ENCODE measurements around the gene MRTO4. TPM values are rescaled to one million over a fixed set of nuclear protein-coding genes. Genes with fewer than 3 reads are reported as not detected.
"Not testable (repeated sequence)": the region's sequence is repeated elsewhere in the genome, so short reads cannot be mapped to it uniquely, and the experiment has no call there.

Gene MRTO4
- total and polyA plus RNA-seq, 2 of the 13 experiments (the other 11 are each of a cell fraction or from before 2014, with no cell fraction given) = 28.1 to 59.2 TPM

DNA sequence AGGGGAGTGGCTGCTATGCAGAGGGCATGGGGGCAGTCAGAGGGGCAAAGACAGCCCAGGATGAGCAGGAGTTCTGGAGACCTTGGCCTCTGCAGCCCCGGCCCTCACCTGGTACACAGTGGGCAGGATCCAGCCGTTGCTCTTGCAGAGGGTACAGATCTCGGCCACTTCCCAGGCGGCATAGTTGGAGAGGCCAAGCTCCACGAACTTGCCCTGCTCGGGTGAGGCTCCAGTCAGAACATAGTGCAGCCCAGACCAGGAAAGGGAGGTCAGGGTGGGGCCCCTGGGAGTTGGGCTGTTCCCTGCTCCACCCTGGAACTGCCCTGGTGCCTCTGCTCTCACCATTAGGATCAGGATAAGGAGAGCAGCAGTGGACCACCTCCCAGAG lies 18.7 kb downstream of the MRTO4 start:
- FAIRE-seq; H3K9ac ChIP-seq (ENCODE audit: insufficient read depth, low read depth, low read length); H4K20me1 ChIP-seq (ENCODE audit: insufficient read depth, low read length); H3K4me3 ChIP-seq (replicated peaks in 1 of 3; ENCODE audit: insufficient read depth in 1 of 3, low read depth in 2 of 3, low read length in 3 of 3); BruUV-seq (replicated peaks); H2AFZ ChIP-seq (ENCODE audit: low read length); H3K9me3 ChIP-seq (ENCODE audit: low read length); intact Hi-C loops (cut with micrococcal nuclease; ENCODE audit: unreplicated experiment); in situ Hi-C loops (cut with HindIII; ENCODE audit: extremely low pct_ligation_motif_present, low pct_unique_long_range_greater_than_20kb); CTCF ChIA-PET (ENCODE audit: low intra/inter-chr PET ratio, low total read pairs); H3K27me3 ChIP-seq (ENCODE audit: control insufficient read depth in 1 of 2, insufficient read depth in 2 of 2, low read length in 2 of 2); H3K79me2 ChIP-seq (ENCODE audit: insufficient read depth, low read length); DNase-seq (ENCODE audit: low spot score); H3K27ac ChIP-seq (ENCODE audit: extremely low read length, insufficient read depth, low read length); H3K4me2 ChIP-seq (ENCODE audit: low read depth, low read length); H3K36me3 ChIP-seq (replicated peaks in 1 of 2; ENCODE audit: control insufficient read depth in 1 of 2, insufficient read depth in 2 of 2, low read length in 2 of 2): not testable (repeated sequence)
- WGBS (ENCODE audit: low lambda C conversion rate) = no CpG with 5 or more reads among the region's 6 CpGs
- TF ChIP-seq HNRNPL (IDR thresholded peaks at IDR 0.05; ENCODE audit: low read depth, low read length) (peak; percentile 62; the same call in 1 of the 2 replicates), GATAD2A (CRISPR knock-in tag; IDR thresholded peaks at IDR 0.05) (0 out of 2 replicates have a peak, but pooled peaks have one; percentile 0)
- TF ChIP-seq, protein P1, sequence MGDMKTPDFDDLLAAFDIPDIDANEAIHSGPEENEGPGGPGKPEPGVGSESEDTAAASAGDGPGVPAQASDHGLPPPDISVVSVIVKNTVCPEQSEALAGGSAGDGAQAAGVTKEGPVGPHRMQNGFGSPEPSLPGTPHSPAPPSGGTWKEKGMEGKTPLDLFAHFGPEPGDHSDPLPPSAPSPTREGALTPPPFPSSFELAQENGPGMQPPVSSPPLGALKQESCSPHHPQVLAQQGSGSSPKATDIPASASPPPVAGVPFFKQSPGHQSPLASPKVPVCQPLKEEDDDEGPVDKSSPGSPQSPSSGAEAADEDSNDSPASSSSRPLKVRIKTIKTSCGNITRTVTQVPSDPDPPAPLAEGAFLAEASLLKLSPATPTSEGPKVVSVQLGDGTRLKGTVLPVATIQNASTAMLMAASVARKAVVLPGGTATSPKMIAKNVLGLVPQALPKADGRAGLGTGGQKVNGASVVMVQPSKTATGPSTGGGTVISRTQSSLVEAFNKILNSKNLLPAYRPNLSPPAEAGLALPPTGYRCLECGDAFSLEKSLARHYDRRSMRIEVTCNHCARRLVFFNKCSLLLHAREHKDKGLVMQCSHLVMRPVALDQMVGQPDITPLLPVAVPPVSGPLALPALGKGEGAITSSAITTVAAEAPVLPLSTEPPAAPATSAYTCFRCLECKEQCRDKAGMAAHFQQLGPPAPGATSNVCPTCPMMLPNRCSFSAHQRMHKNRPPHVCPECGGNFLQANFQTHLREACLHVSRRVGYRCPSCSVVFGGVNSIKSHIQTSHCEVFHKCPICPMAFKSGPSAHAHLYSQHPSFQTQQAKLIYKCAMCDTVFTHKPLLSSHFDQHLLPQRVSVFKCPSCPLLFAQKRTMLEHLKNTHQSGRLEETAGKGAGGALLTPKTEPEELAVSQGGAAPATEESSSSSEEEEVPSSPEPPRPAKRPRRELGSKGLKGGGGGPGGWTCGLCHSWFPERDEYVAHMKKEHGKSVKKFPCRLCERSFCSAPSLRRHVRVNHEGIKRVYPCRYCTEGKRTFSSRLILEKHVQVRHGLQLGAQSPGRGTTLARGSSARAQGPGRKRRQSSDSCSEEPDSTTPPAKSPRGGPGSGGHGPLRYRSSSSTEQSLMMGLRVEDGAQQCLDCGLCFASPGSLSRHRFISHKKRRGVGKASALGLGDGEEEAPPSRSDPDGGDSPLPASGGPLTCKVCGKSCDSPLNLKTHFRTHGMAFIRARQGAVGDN (CRISPR knock-in tag; IDR thresholded peaks at IDR 0.05) = peak; percentile 25; the same call in 1 of the 2 replicates
- POLR2A ChIA-PET = interaction anchor here (1.0 kb wide), 1 partner anchor 19 kb away, joined by 4 read pairs; the partner anchor contains the start of genes EMC1 and MRTO4
- peaks cover 42% of the 10 kb centered on the region for H3K4me1 ChIP-seq (ENCODE audit: insufficient read depth, low read length)
- ATAC-seq = peak; percentile 61

DNA sequence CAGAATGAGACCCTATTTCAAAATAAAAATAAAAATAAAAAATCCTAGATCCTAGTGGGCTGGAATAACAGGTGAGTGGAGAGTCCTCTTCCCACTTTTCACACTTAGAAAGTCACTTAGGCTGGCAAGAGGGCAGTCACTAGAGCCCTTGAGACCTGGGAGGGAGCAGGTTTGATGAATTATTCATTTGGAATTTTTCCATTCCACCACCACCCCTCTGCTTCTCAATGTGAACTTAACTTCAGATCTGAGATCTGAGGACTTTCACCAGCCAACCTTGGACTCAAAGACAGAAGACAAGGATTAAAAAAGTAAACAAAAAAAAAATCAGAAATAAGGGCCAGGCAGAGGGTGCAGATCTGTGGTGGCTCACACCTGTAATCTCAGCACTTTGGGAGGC lies 20.5 kb downstream of the MRTO4 start:
- POLR2A ChIA-PET = interaction anchor here (1.4 kb wide), 1 partner anchor 21 kb away, joined by 4 read pairs; the partner anchor contains the start of genes EMC1 and MRTO4
- intact Hi-C loops (cut with micrococcal nuclease; ENCODE audit: unreplicated experiment) (no loop called here), in situ Hi-C loops (cut with HindIII; ENCODE audit: extremely low pct_ligation_motif_present, low pct_unique_long_range_greater_than_20kb) (no loop called here)
- CTCF ChIA-PET (ENCODE audit: low intra/inter-chr PET ratio, low total read pairs) = no interaction called here
- peaks cover 42% of the 10 kb centered on the region for H3K4me1 ChIP-seq (ENCODE audit: insufficient read depth, low read length)
- H3K36me3 ChIP-seq (replicated peaks in 1 of 2; ENCODE audit: control insufficient read depth in 1 of 2, insufficient read depth in 2 of 2, low read length in 2 of 2) = no peaks in the 10 kb centered on the region
- DNase-seq (ENCODE audit: low spot score) (no peak), FAIRE-seq (no peak), ATAC-seq (no peak)
- no peaks in the 10 kb centered on the region for H4K20me1 ChIP-seq (ENCODE audit: insufficient read depth, low read length)
- no peaks in the 10 kb centered on the region for H3K27me3 ChIP-seq (ENCODE audit: control insufficient read depth in 1 of 2, insufficient read depth in 2 of 2, low read length in 2 of 2)
- no peak overlapping the region for H3K4me2 ChIP-seq (ENCODE audit: low read depth, low read length)
- no peak for TF ChIP-seq ZNF282 (IDR thresholded peaks at IDR 0.05; ENCODE audit: partially characterized antibody)
- TF ChIP-seq PRMT3 (CRISPR knock-in tag; IDR thresholded peaks at IDR 0.05; ENCODE audit: borderline replicate concordance, low read depth) = no peak
- no peak for TF ChIP-seq TCF7L2 (IDR thresholded peaks at IDR 0.05; ENCODE audit: low read depth, low read length)
- no peak overlapping the region for H2AFZ ChIP-seq (ENCODE audit: low read length)
- no peak overlapping the region for H3K27ac ChIP-seq (ENCODE audit: extremely low read length, insufficient read depth, low read length)
- no peak overlapping the region for H3K9ac ChIP-seq (ENCODE audit: insufficient read depth, low read depth, low read length)
- no TSS peak for BruUV-seq (replicated peaks)
- H3K4me3 ChIP-seq (replicated peaks in 1 of 3; ENCODE audit: insufficient read depth in 1 of 3, low read depth in 2 of 3, low read length in 3 of 3) = no peak overlapping the region
- no peaks in the 10 kb centered on the region for H3K79me2 ChIP-seq (ENCODE audit: insufficient read depth, low read length)
- H3K9me3 ChIP-seq (ENCODE audit: low read length) = no peaks in the 10 kb centered on the region
